Peyer's patch (tissue), 4 donors: ENCODE measurements around the gene AZU1. TPM values are rescaled to one million over a fixed set of nuclear protein-coding genes. Genes with fewer than 3 reads are reported as not detected.

Source experiments
- DNase-seq, 3 donors: peaks; one replicate each; pipeline ENCODE4 v3.0.0-alpha.2; 2017 to 2019
- H3K27ac ChIP-seq, 4 donors: fragments of 200-600 bp; sonication (generic); one replicate each; pipeline ENCODE4 v1.5.1; 2016 to 2019
- H3K27me3 ChIP-seq, 2 donors: fragments of 200-600 bp; sonication (generic); one replicate each; pipeline ENCODE4 v1.5.1; 2019
- H3K36me3 ChIP-seq, 3 donors: fragments of 200-600 bp; sonication (generic); one replicate each; pipeline ENCODE4 v1.5.1; 2016 to 2019
- H3K4me1 ChIP-seq, 4 donors: fragments of 200-600 bp; sonication (generic); one replicate each; pipeline ENCODE4 v1.5.1; 2016 to 2019
- H3K4me3 ChIP-seq, 4 donors: fragments of 200-600 bp; sonication (generic); 1 replicate in 3 of 4; 2 replicates in 1 of 4; pipeline ENCODE4 v1.5.1; 2016 to 2019; ENCODE audit warnings: mild to moderate bottlenecking in 1 of 4
- H3K9me3 ChIP-seq, 4 donors: fragments of 200-600 bp; sonication (generic); one replicate each; pipeline ENCODE4 v1.5.1; 2016 to 2019; ENCODE audit warnings: mild to moderate bottlenecking in 1 of 4
- CTCF ChIP-seq, 6 experiments: fragments of 450-650 bp in 4 of 6; fragments of 200-600 bp in 2 of 6; sonication (generic) in 1 of 6; IDR thresholded peaks; one replicate each; pipeline ENCODE4 v1.5.1; 2017 to 2019; ENCODE audit warnings: antibody characterized with exemption in 6 of 6, mild to moderate bottlenecking in 3 of 6, moderate library complexity in 1 of 6
- POLR2A ChIP-seq, 2 donors: fragments of 450-650 bp; IDR thresholded peaks; one replicate each; pipeline ENCODE4 v1.5.1; 2017; ENCODE audit warnings: antibody characterized with exemption in 2 of 2, mild to moderate bottlenecking in 2 of 2, moderate library complexity in 2 of 2
- total RNA-seq, 4 donors: library from RNA; depleted of rRNA; stranded (reverse); fragments of >200 nt; gene quantifications; one replicate each; pipeline ENCODE4 v1.1.0, GENCODE V29; 2016

The AZU1 gene
- total RNA-seq, 4 donors from 2014 or later, result not detected

GRCh38 chr19:855566-856120, 28.0 kb downstream of the AZU1 start:
- Histone ChIP-seq H3K27me3 (peaks cover 0 to 8% of the 10 kb centered on the region in 2 donors), H3K36me3 (no peaks in the 10 kb centered on the region), H3K9me3 (no peaks in the 10 kb centered on the region), H3K4me3 (no peak overlapping the region), H3K27ac (no peak overlapping the region), H3K4me1 (peaks cover 0 to 6% (median 2%) of the 10 kb centered on the region in 4 donors)
- TF ChIP-seq CTCF (IDR thresholded peaks at IDR 0.05) (no peak), POLR2A (IDR thresholded peaks at IDR 0.05) (no peak)
- no peak for DNase-seq

- peaks cover 0 to 27% (median 10%) of the 10 kb centered on the region in 4 donors for H3K4me1 ChIP-seq
- H3K4me3 ChIP-seq, result no peak overlapping the region
- TF ChIP-seq CTCF (IDR thresholded peaks at IDR 0.05), result no peak
- TF ChIP-seq POLR2A (IDR thresholded peaks at IDR 0.05), result no peak
- no peak for DNase-seq
- H3K27ac ChIP-seq, result peak overlapping the region in 1 of 4 donors; percentile 55
- H3K9me3 ChIP-seq, result no peaks in the 10 kb centered on the region
- peaks cover 0 to 1% of the 10 kb centered on the region in 2 donors for H3K27me3 ChIP-seq
- no peaks in the 10 kb centered on the region for H3K36me3 ChIP-seq
Measured at GRCh38 chr19:858284-858683, 30.6 kb downstream of the AZU1 start.

- peak in 2 of 3 donors; percentile 65 to 69 for DNase-seq
Measured at GRCh38 chr19:858868-859843, 31.5 kb downstream of the AZU1 start, which contains the start of gene CFD. TSS of gene CFD (plus strand) at chr19:859664. CDS start at chr19:859690, 26 bp downstream.

GRCh38 chr19:861141-861755, 33.6 kb downstream of the AZU1 start:
- Histone ChIP-seq H3K4me3 (peak overlapping the region in 2 of 4 donors; percentile 48 to 52), H3K36me3 (no peaks in the 10 kb centered on the region), H3K27me3 (no peaks in the 10 kb centered on the region), H3K27ac (peak overlapping the region in 1 of 4 donors; percentile 5), H3K4me1 (peaks cover 0 to 32% (median 12%) of the 10 kb centered on the region in 4 donors), H3K9me3 (no peaks in the 10 kb centered on the region)
- TF ChIP-seq CTCF (IDR thresholded peaks at IDR 0.05) (no peak), POLR2A (IDR thresholded peaks at IDR 0.05) (no peak)
- DNase-seq, result no peak

More at GRCh38 chr19:858868-859843, 31.5 kb downstream of the AZU1 start, which contains the start of gene CFD:
- Histone ChIP-seq H3K9me3 (no peaks in the 10 kb centered on the region), H3K27ac (peak within 1 kb of the TSS; percentile 15 to 73 (median 56)), H3K36me3 (no peaks in the 10 kb centered on the region), H3K4me1 (peaks cover 0 to 32% (median 12%) of the 10 kb centered on the region in 4 donors), H3K4me3 (peak within 1 kb of the TSS; percentile 32 to 59 (median 50)), H3K27me3 (no peaks in the 10 kb centered on the region)
- TF ChIP-seq POLR2A (IDR thresholded peaks at IDR 0.05), result peak; percentile 26 to 30
- no peak for TF ChIP-seq CTCF (IDR thresholded peaks at IDR 0.05)
